ENCODE results near the gene LBR.
A peak's percentile ranks its signal among the peaks of the same experiment; 100 is the strongest.

Gene LBR

GRCh38 chr1:225446981-225447615, 19.3 kb upstream of the LBR start:
- DNase-seq (ENCODE audit: low read depth): no peak
- no peak overlapping the region for H3K4me3 ChIP-seq (replicated peaks; ENCODE audit: low read depth, low read length)
- TF ChIP-seq CTCF (IDR thresholded peaks at IDR 0.05; ENCODE audit: low read length, missing control alignments): no peak

DNA sequence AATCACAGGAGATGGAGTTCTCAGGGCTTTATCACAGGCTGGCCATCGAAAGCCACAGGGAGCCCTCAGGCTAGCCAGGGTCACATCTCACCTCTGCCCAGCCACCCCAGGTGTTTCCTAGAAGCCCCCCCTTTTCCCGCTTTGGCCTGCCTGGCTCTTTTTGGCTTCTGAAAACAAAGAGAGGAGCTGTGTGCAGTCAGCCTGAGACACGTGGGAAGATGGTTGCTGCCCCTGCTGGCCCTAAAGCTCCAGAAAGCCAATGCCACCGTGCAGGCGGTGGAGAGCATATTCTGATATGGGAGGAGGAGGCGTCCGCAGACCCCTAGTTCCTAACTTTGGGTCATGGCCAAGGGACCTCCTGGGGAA, 18.7 kb upstream of the LBR start:
- no peak overlapping the region for H3K4me3 ChIP-seq (replicated peaks; ENCODE audit: low read depth, low read length)
- no peak for TF ChIP-seq CTCF (IDR thresholded peaks at IDR 0.05; ENCODE audit: low read length, missing control alignments)
- DNase-seq (ENCODE audit: low read depth): no peak

- TF ChIP-seq CTCF (IDR thresholded peaks at IDR 0.05; ENCODE audit: low read length, missing control alignments): no peak
- H3K4me3 ChIP-seq (replicated peaks; ENCODE audit: low read depth, low read length): no peak overlapping the region
- DNase-seq (ENCODE audit: low read depth): no peak
Observed at GRCh38 chr1:225445639-225446594, 18.1 kb upstream of the LBR start.

GRCh38 chr1:225442123-225442505, 14.3 kb upstream of the LBR start:
- no peak for DNase-seq (ENCODE audit: low read depth)
- TF ChIP-seq CTCF (IDR thresholded peaks at IDR 0.05; ENCODE audit: low read length, missing control alignments): no peak
- H3K4me3 ChIP-seq (replicated peaks; ENCODE audit: low read depth, low read length): no peak overlapping the region

GRCh38 chr1:225441314-225442122, 13.7 kb upstream of the LBR start:
- H3K4me3 ChIP-seq (replicated peaks; ENCODE audit: low read depth, low read length): no peak overlapping the region
- DNase-seq (ENCODE audit: low read depth): no peak
- peak; percentile 27 for TF ChIP-seq CTCF (IDR thresholded peaks at IDR 0.05; ENCODE audit: low read length, missing control alignments)

- DNase-seq (ENCODE audit: low read depth): no peak
- H3K4me3 ChIP-seq (replicated peaks; ENCODE audit: low read depth, low read length): no peak overlapping the region
Observed at GRCh38 chr1:225440380-225441221, 12.8 kb upstream of the LBR start.

More at GRCh38 chr1:225440380-225441221, 12.8 kb upstream of the LBR start:
- no peak for TF ChIP-seq CTCF (IDR thresholded peaks at IDR 0.05; ENCODE audit: low read length, missing control alignments)

Measured in fibroblast of pulmonary artery (primary cell).